HEK293 (cell line): ENCODE results near the gene MAPKAPK5.

Experiments used
- CTCF ChIA-PET: fragments of 350-600 bp; formaldehyde crosslinking; extraction: SDS; loops from one replicate; lab custom pipeline; 2021; ENCODE audit warnings: antibody characterized with exemption; lab: Yijun Ruan, JAX
- POLR2A ChIA-PET: fragments of 300-600 bp; formaldehyde crosslinking; extraction: SDS; loops from one replicate; lab custom pipeline; 2020; ENCODE audit warnings: antibody characterized with exemption, inconsistent platforms; lab: Yijun Ruan, JAX
- H3K27ac ChIP-seq: fragments of 200-500 bp; sonication (Bioruptor generic); 2 replicates; pipeline ENCODE4 v1.5.1; 2014; ENCODE audit warnings: low read depth, low read length, control low read depth, inconsistent platforms; ENCODE audit errors: extremely low read depth
- H3K36me3 ChIP-seq, 2 experiments: fragments of 200-500 bp in 1 of 2; sonication (Bioruptor generic) in 1 of 2; 1 replicate in 1 of 2; 2 replicates in 1 of 2; pipeline ENCODE4 v1.5.1; 2014 to 2017; ENCODE audit warnings: inconsistent platforms in 2 of 2, low read length in 2 of 2; ENCODE audit not compliant: control insufficient read depth in 2 of 2, insufficient read depth in 1 of 2
- H3K4me1 ChIP-seq: fragments of 200-500 bp; sonication (Bioruptor generic); 2 replicates; pipeline ENCODE4 v1.5.1; 2014; ENCODE audit warnings: mild to moderate bottlenecking, low read length, inconsistent platforms; ENCODE audit not compliant: control insufficient read depth, insufficient read depth
- H3K4me3 ChIP-seq: 2 replicates; pipeline ENCODE4 v1.5.1; 2011; ENCODE audit warnings: low read depth, mild to moderate bottlenecking, control low read depth, low read length, moderate library complexity
- H3K9me3 ChIP-seq: fragments of 200-500 bp; sonication (Bioruptor generic); 2 replicates; pipeline ENCODE4 v1.5.1; 2014; ENCODE audit warnings: low read depth, low read length, inconsistent platforms; ENCODE audit not compliant: control insufficient read depth, insufficient read depth
- EGR2 ChIP-seq: fragments of 450-650 bp; formaldehyde crosslinking; IDR thresholded peaks from 2 replicates; pipeline ENCODE4 v1.5.1; 2016; ENCODE audit warnings: low read depth, missing biosample characterization, missing genetic modification characterization
- GLIS1 ChIP-seq: fragments of 450-650 bp; formaldehyde crosslinking; IDR thresholded peaks from 2 replicates; pipeline ENCODE4 v1.5.1; 2016; ENCODE audit warnings: missing biosample characterization, missing genetic modification characterization
- GLIS2 ChIP-seq: fragments of 450-650 bp; formaldehyde crosslinking; IDR thresholded peaks from 2 replicates; pipeline ENCODE4 v1.5.1; 2016; ENCODE audit warnings: missing biosample characterization, missing genetic modification characterization
- KLF9 ChIP-seq: fragments of 450-650 bp; formaldehyde crosslinking; IDR thresholded peaks from 2 replicates; pipeline ENCODE4 v1.5.1; 2016; ENCODE audit warnings: missing biosample characterization, missing genetic modification characterization, low read depth
- OSR2 ChIP-seq: fragments of 450-650 bp; formaldehyde crosslinking; IDR thresholded peaks from 2 replicates; pipeline ENCODE4 v1.5.1; 2016; ENCODE audit warnings: missing biosample characterization, missing genetic modification characterization
- TCF7L2 ChIP-seq: IDR thresholded peaks from 2 replicates; pipeline ENCODE4 v1.6.1; 2011; ENCODE audit warnings: low read depth, mild to moderate bottlenecking, inconsistent platforms, low read length, moderate library complexity, borderline replicate concordance
- ZEB2 ChIP-seq: fragments of 450-650 bp; formaldehyde crosslinking; IDR thresholded peaks from 2 replicates; pipeline ENCODE4 v1.5.1; 2016; ENCODE audit warnings: missing biosample characterization, missing genetic modification characterization
- ZFHX2 ChIP-seq: fragments of 450-650 bp; formaldehyde crosslinking; conservative IDR thresholded peaks from 2 replicates; pipeline ENCODE4 v1.5.1; 2016; ENCODE audit warnings: missing biosample characterization, missing genetic modification characterization
- ZFP3 ChIP-seq: fragments of 450-650 bp; formaldehyde crosslinking; IDR thresholded peaks from 2 replicates; pipeline ENCODE4 v1.5.1; 2016; ENCODE audit warnings: low read depth, missing biosample characterization, missing genetic modification characterization
- ZNF146 ChIP-seq: fragments of 450-650 bp; formaldehyde crosslinking; IDR thresholded peaks from 2 replicates; pipeline ENCODE4 v1.5.1; 2016; ENCODE audit warnings: missing biosample characterization, missing genetic modification characterization
- ZNF174 ChIP-seq: fragments of 450-650 bp; formaldehyde crosslinking; IDR thresholded peaks from 2 replicates; pipeline ENCODE4 v1.5.0; 2017; ENCODE audit warnings: missing biosample characterization, mild to moderate bottlenecking, missing genetic modification characterization
- ZNF202 ChIP-seq: fragments of 450-650 bp; formaldehyde crosslinking; IDR thresholded peaks from 2 replicates; pipeline ENCODE4 v1.5.1; 2016; ENCODE audit warnings: missing biosample characterization, missing genetic modification characterization, borderline replicate concordance
- ZNF221 ChIP-seq: fragments of 450-650 bp; formaldehyde crosslinking; IDR thresholded peaks from 2 replicates; pipeline ENCODE4 v1.5.1; 2017; ENCODE audit warnings: missing biosample characterization, missing genetic modification characterization, borderline replicate concordance
- ZNF274 ChIP-seq, 2 experiments: fragments of 200-500 bp in 1 of 2; fragments of 450-650 bp in 1 of 2; sonication (Bioruptor generic) in 1 of 2; formaldehyde crosslinking in 1 of 2; IDR thresholded peaks; 2 replicates each; pipeline versions ENCODE4 v1.5.1 to v1.6.1; 2014 to 2016; ENCODE audit warnings: borderline replicate concordance in 1 of 2, inconsistent platforms in 1 of 2, low read length in 1 of 2, missing biosample characterization in 1 of 2, missing genetic modification characterization in 1 of 2
- ZNF302 ChIP-seq: fragments of 450-650 bp; formaldehyde crosslinking; IDR thresholded peaks from 2 replicates; pipeline ENCODE4 v1.5.1; 2016; ENCODE audit warnings: missing biosample characterization, missing genetic modification characterization, low read depth
- ZNF596 ChIP-seq: fragments of 450-650 bp; IDR thresholded peaks from 2 replicates; pipeline ENCODE4 v1.5.0; 2018; ENCODE audit warnings: missing biosample characterization, mild to moderate bottlenecking, missing genetic modification characterization, moderate library complexity
- ZNF791 ChIP-seq: fragments of 450-650 bp; formaldehyde crosslinking; IDR thresholded peaks from 2 replicates; pipeline ENCODE4 v1.5.1; 2016; ENCODE audit warnings: missing biosample characterization, missing genetic modification characterization
- ZNF843 ChIP-seq: fragments of 450-650 bp; formaldehyde crosslinking; IDR thresholded peaks from 2 replicates; pipeline ENCODE4 v1.5.1; 2016; ENCODE audit warnings: missing biosample characterization, missing genetic modification characterization
- TF ChIP-seq, protein P1 (sequence below): fragments of 450-650 bp; formaldehyde crosslinking; IDR thresholded peaks from 2 replicates; pipeline ENCODE4 v1.5.1; 2016; ENCODE audit warnings: missing biosample characterization, missing genetic modification characterization
- TF ChIP-seq, protein P2 (sequence below): fragments of 450-650 bp; formaldehyde crosslinking; IDR thresholded peaks from 2 replicates; pipeline ENCODE4 v1.5.1; 2016; ENCODE audit warnings: missing biosample characterization, missing genetic modification characterization
- TF ChIP-seq, protein P3 (sequence below): fragments of 450-650 bp; formaldehyde crosslinking; IDR thresholded peaks from 2 replicates; pipeline ENCODE4 v1.5.1; 2016; ENCODE audit warnings: missing biosample characterization, missing genetic modification characterization
- TF ChIP-seq, protein P4 (sequence below): fragments of 450-650 bp; formaldehyde crosslinking; IDR thresholded peaks from 2 replicates; pipeline ENCODE4 v1.5.1; 2017; ENCODE audit warnings: missing biosample characterization, missing genetic modification characterization
- TF ChIP-seq, protein P5 (sequence below): fragments of 450-650 bp; formaldehyde crosslinking; IDR thresholded peaks from 2 replicates; pipeline ENCODE4 v1.5.0; 2017; ENCODE audit warnings: missing biosample characterization, missing genetic modification characterization, borderline replicate concordance

MAPKAPK5 gene

DNA sequence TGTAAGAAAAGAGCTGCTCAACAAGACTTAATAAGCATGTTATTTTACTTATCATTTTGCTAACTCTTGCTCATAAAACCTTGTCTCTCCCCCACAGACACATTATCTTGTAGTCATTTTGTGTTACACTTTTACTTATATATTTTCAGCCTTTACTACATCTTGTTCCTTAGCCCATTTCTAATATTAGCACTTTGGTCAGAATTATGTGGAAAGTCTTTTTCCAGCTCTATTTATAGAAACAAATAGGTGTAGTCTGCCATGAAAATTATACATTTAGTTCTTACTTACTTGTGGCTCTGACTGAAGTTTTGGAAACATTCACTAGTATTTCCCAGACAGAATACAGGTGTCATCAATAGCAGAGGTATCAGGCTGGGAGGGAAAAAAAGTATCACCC, 94.8 kb downstream of the MAPKAPK5 start:
- TF ChIP-seq ZNF274 (IDR thresholded peaks at IDR 0.05; ENCODE audit: low read length), result no peak
- TF ChIP-seq ZNF274 (tag by site-specific recombination; IDR thresholded peaks at IDR 0.05; ENCODE audit: borderline replicate concordance), result no peak
- no peak for TF ChIP-seq ZNF843
- no peak for TF ChIP-seq ZNF302 (tag by site-specific recombination)
- no peak for TF ChIP-seq ZNF791 (tag by site-specific recombination)
- TF ChIP-seq ZNF146, result no peak
- TF ChIP-seq, all 188 proteins: peak for 0
- Histone ChIP-seq H3K4me1 (no peaks in the 10 kb centered on the region), H3K4me3 (no peak overlapping the region), H3K27ac (no peak overlapping the region), H3K9me3 (no peaks in the 10 kb centered on the region), H3K36me3 (no peaks in the 10 kb centered on the region)
- POLR2A ChIA-PET, result no interaction called here
- CTCF ChIA-PET, result interaction anchor here (0.6 to 0.8 kb wide), 3 partner anchors 58 to 413 kb away, joined by 3 to 4 read pairs (median 3); no protein-coding TSS in a partner anchor

DNA sequence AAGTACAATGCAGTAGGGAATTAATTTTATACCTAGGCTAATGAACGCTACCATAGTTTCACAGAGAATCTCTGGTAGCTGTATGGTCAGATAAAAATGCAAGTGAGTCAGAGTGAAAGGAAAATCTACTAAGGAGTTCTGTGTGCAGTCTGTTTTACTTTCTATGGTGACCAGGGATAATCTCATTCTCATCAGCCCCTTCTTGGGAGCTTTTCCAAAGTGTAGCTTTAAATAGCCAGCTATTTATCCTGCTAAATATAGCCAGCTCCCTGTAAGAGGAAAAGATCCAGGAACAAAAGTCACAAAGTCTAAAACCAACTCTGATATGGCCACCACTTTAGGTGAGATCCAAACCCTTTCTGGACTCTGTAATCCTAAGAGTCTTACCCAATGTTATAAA, 95.4 kb downstream of the MAPKAPK5 start:
- ChIA-PET CTCF (interaction anchor here (0.7 to 0.8 kb wide), 2 partner anchors 11 to 124 kb away, joined by 3 read pairs; no protein-coding TSS in a partner anchor), POLR2A (no interaction called here)
- no peaks in the 10 kb centered on the region for H3K9me3 ChIP-seq
- no peak overlapping the region for H3K4me3 ChIP-seq
- H3K27ac ChIP-seq, result no peak overlapping the region
- no peaks in the 10 kb centered on the region for H3K36me3 ChIP-seq
- no peaks in the 10 kb centered on the region for H3K4me1 ChIP-seq
- TF ChIP-seq ZNF596 (tag by site-specific recombination), result no peak
- TF ChIP-seq ZFP3 (tag by site-specific recombination), result no peak
- no peak for TF ChIP-seq OSR2 (tag by site-specific recombination)
- TF ChIP-seq GLIS2 (tag by site-specific recombination), result no peak
- no peak for TF ChIP-seq ZNF202 (tag by site-specific recombination)
- no peak for TF ChIP-seq ZEB2 (tag by site-specific recombination)
- TF ChIP-seq TCF7L2, result no peak
- TF ChIP-seq, protein P1, sequence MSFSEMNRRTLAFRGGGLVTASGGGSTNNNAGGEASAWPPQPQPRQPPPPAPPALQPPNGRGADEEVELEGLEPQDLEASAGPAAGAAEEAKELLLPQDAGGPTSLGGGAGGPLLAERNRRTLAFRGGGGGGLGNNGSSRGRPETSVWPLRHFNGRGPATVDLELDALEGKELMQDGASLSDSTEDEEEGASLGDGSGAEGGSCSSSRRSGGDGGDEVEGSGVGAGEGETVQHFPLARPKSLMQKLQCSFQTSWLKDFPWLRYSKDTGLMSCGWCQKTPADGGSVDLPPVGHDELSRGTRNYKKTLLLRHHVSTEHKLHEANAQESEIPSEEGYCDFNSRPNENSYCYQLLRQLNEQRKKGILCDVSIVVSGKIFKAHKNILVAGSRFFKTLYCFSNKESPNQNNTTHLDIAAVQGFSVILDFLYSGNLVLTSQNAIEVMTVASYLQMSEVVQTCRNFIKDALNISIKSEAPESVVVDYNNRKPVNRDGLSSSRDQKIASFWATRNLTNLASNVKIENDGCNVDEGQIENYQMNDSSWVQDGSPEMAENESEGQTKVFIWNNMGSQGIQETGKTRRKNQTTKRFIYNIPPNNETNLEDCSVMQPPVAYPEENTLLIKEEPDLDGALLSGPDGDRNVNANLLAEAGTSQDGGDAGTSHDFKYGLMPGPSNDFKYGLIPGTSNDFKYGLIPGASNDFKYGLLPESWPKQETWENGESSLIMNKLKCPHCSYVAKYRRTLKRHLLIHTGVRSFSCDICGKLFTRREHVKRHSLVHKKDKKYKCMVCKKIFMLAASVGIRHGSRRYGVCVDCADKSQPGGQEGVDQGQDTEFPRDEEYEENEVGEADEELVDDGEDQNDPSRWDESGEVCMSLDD (tag by site-specific recombination), result no peak
- TF ChIP-seq ZFHX2, result no peak
- TF ChIP-seq, protein P2, sequence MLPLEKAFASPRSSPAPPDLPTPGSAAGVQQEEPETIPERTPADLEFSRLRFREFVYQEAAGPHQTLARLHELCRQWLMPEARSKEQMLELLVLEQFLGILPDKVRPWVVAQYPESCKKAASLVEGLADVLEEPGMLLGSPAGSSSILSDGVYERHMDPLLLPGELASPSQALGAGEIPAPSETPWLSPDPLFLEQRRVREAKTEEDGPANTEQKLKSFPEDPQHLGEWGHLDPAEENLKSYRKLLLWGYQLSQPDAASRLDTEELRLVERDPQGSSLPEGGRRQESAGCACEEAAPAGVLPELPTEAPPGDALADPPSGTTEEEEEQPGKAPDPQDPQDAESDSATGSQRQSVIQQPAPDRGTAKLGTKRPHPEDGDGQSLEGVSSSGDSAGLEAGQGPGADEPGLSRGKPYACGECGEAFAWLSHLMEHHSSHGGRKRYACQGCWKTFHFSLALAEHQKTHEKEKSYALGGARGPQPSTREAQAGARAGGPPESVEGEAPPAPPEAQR (tag by site-specific recombination), result no peak
- TF ChIP-seq ZNF221, result no peak
- TF ChIP-seq, all 188 proteins: peak for 0

DNA sequence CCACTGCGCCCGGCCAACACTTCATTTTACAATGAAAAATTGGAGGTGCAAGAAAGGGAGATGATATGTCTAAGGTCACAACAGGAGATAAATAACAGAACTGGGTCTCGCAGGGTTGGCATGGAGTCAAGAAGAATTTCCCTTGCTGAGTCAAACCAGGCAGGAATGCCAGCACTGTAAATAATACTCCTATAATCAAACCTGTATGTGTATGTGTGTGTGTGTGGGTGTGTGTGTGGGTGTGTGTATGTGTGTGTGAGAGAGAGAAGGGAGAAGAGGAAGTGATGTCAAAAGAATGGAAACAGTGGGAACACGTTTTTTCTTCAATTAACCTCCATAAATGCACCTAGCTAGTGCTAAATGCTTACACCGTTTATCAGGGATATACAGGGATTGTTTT, 100.5 kb downstream of the MAPKAPK5 start:
- H3K4me1 ChIP-seq, result no peaks in the 10 kb centered on the region
- H3K4me3 ChIP-seq, result no peak overlapping the region
- H3K36me3 ChIP-seq, result no peaks in the 10 kb centered on the region
- ChIA-PET CTCF (interaction anchor here (1.9 kb wide), 1 partner anchor 120 kb away, joined by 5 read pairs; no protein-coding TSS in a partner anchor), POLR2A (no interaction called here)
- H3K9me3 ChIP-seq, result no peaks in the 10 kb centered on the region
- no peak overlapping the region for H3K27ac ChIP-seq
- TF ChIP-seq, protein P3, sequence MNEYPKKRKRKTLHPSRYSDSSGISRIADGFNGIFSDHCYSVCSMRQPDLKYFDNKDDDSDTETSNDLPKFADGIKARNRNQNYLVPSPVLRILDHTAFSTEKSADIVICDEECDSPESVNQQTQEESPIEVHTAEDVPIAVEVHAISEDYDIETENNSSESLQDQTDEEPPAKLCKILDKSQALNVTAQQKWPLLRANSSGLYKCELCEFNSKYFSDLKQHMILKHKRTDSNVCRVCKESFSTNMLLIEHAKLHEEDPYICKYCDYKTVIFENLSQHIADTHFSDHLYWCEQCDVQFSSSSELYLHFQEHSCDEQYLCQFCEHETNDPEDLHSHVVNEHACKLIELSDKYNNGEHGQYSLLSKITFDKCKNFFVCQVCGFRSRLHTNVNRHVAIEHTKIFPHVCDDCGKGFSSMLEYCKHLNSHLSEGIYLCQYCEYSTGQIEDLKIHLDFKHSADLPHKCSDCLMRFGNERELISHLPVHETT, result no peak
- TF ChIP-seq ZNF174 (no peak), GLIS1 (tag by site-specific recombination) (no peak), KLF9 (tag by site-specific recombination) (peak; percentile 72; the same call in 1 of the 2 replicates), EGR2 (peak; percentile 97)
- TF ChIP-seq, protein P4, sequence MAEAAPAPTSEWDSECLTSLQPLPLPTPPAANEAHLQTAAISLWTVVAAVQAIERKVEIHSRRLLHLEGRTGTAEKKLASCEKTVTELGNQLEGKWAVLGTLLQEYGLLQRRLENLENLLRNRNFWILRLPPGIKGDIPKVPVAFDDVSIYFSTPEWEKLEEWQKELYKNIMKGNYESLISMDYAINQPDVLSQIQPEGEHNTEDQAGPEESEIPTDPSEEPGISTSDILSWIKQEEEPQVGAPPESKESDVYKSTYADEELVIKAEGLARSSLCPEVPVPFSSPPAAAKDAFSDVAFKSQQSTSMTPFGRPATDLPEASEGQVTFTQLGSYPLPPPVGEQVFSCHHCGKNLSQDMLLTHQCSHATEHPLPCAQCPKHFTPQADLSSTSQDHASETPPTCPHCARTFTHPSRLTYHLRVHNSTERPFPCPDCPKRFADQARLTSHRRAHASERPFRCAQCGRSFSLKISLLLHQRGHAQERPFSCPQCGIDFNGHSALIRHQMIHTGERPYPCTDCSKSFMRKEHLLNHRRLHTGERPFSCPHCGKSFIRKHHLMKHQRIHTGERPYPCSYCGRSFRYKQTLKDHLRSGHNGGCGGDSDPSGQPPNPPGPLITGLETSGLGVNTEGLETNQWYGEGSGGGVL (tag by site-specific recombination), result peak; percentile 60
- TF ChIP-seq, protein P5, sequence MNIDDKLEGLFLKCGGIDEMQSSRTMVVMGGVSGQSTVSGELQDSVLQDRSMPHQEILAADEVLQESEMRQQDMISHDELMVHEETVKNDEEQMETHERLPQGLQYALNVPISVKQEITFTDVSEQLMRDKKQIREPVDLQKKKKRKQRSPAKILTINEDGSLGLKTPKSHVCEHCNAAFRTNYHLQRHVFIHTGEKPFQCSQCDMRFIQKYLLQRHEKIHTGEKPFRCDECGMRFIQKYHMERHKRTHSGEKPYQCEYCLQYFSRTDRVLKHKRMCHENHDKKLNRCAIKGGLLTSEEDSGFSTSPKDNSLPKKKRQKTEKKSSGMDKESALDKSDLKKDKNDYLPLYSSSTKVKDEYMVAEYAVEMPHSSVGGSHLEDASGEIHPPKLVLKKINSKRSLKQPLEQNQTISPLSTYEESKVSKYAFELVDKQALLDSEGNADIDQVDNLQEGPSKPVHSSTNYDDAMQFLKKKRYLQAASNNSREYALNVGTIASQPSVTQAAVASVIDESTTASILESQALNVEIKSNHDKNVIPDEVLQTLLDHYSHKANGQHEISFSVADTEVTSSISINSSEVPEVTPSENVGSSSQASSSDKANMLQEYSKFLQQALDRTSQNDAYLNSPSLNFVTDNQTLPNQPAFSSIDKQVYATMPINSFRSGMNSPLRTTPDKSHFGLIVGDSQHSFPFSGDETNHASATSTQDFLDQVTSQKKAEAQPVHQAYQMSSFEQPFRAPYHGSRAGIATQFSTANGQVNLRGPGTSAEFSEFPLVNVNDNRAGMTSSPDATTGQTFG (tag by site-specific recombination), result 0 out of 2 replicates have a peak, but pooled peaks have one; percentile 40
